ENCODE measurements around the gene ZNF486.
"Not testable (repeated sequence)": the region's sequence is repeated elsewhere in the genome, so short reads cannot be mapped to it uniquely, and the experiment has no call there.

ZNF486 gene

GRCh38 chr19:20167020-20167644 is at the start of gene ZNF486:
Gene ZNF486 (plus strand): TSS chr19:20167214. CDS start chr19:20167331, 117 bp downstream.
- peak; percentile 96 for DNase-seq

DNA sequence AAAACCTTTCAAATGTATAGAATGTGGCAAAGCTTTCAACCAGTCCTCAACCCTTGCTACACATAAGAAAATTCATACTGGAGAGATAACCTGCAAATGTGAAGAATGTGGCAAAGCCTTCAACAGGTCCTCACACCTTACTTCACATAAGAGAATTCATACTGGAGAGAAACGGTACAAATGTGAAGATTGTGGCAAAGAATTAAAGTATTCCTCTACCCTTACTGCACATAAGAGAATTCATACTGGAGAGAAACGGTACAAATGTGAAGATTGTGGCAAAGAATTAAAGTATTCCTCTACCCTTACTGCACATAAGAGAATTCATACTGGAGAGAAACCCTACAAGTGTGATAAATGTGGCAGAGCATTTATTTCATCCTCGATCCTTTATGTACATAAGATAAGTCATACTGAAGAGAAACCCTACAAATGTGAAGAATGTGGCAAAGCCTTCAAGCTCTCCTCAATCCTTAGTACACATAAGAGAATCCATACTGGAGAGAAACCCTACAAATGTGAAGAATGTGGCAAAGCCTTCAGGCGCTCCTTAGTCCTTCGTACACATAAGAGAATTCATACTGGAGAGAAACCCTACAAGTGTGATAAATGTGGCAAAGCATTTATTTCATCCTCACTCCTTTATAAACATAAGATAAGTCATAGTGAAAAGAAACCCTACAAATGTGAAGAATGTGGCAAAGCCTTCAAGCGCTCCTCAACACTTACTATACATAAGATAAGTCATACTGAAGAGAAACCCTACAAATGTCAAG is 48.8 kb upstream of the ZNF486 start:
- not testable (repeated sequence) for DNase-seq

DNA sequence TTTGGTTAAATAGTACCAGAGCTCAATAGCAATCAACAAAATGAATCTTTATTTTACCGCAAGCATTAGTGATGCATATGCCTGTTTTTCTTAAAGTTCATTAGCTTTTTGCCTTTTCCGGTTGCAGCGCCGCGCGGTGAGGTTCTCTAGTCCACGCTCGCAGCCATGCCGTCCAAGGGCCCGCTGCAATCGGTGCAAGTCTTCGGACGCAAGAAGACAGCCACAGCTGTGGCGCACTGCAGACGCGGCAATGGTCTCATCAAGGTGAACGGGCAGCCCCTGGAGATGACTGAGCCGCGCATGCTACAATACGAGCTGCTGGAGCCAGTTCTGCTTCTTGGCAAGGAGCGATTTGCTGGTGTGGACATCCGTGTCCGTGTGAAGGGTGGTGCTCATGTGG is 42.1 kb upstream of the ZNF486 start:
- no peak for DNase-seq

GRCh38 chr19:20132933-20133332 is 34.1 kb upstream of the ZNF486 start:
- DNase-seq: not testable (repeated sequence)

DNA sequence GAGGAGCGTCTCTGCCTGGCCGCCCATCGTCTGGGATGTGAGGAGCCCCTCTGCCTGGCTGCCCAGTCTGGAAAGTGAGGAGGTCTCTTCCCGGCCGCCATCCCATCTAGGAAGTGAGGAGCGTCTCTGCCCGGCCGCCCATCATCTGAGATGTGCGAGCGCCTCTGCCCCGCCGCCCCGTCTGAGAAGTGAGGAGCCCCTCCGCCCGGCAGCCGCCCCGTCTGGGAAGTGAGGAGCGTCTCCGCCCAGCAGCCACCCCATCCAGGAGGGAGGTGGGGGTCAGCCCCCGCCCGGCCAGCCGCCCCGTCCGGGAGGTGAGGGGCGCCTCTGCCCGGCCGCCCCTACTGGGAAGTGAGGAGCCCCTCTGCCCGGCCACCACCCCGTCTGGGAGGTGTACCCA is 29.3 kb upstream of the ZNF486 start:
- not testable (repeated sequence) for DNase-seq

DNA sequence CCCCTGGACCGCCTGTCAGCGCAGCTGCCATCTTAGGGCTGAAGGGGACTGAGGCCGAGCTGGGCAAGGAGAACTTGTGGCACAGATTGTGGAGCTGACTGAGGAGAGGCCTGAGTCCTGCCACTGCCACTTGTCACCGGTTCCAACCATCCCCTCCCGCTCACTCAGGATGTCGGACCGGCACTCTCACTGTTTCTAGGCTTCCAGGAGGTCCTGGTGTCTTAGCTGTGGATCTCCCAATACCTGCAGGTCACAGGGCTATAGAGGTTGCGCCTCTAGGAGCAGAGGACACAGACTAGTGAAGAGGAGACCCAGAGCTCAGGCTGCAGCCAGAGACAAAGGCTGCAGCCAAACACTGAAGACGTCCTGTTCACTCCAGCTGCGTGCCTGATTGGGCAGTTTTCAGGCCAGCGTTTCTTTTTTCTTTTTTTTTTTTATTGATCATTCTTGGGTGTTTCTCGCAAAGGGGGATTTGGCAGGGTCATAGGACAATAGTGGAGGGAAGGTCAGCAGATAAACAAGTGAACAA is 15.3 kb upstream of the ZNF486 start:
- DNase-seq: no peak

DNA sequence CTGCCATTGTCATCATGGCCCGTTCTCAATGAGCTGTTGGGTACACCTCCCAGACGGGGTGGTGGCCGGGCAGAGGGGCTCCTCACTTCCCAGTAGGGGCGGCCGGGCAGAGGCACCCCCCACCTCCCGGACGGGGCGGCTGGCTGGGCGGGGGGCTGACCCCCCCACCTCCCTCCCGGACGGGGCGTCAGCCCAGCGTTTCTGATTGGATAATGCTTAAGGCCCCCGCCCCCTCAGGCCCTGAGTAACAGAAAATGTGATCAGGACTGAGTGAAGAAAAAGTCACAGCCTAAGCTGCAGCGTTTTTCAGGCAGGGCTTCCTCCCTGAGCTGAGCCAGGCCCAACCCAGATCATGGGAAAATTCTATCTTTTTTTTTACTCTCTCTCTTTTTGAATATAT is 14.5 kb upstream of the ZNF486 start:
- not testable (repeated sequence) for DNase-seq

DNA sequence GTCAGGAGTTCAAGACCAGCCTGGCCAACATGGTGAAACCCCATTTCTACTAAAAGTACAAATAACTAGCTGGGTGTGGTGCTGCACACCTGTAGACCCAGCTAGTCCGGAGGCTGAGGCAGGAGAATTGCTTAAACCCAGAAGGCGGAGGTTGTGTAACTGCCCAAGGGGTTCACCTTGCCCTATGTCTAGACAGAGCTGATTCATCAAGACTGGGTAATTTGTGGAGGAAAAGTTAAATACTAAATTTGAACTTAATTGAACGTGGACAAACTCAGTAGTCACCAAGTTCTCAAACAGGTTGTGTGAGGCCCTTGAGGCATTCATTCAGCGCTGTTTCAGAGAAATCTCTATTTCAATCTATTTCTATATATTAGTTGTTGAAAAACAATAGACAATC is 13.7 kb upstream of the ZNF486 start:
- no peak for DNase-seq

GRCh38 chr19:20154636-20155035 is 12.4 kb upstream of the ZNF486 start:
- no peak for DNase-seq

DNA sequence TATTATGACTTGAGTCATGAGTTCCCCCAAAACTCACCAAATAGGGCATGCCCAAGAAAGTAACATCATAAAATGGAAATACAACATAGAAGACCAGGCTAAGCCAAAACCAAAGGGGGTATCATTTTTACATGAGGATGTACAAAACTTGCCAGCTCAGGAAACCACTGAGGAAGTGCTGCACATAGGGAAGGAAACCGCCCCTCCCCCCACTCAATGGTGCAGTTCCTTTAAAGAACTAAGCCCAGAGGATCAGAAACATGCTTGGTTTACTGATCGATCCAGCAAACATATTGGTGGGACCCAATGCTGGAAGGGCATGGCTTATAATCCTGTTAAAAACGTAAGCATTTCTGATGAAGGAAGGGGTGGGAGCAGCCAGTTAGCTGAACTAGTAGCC is 4.2 kb upstream of the ZNF486 start:
- no peak for DNase-seq

GRCh38 chr19:20164456-20164855 is 2.6 kb upstream of the ZNF486 start:
- no peak for DNase-seq

DNA sequence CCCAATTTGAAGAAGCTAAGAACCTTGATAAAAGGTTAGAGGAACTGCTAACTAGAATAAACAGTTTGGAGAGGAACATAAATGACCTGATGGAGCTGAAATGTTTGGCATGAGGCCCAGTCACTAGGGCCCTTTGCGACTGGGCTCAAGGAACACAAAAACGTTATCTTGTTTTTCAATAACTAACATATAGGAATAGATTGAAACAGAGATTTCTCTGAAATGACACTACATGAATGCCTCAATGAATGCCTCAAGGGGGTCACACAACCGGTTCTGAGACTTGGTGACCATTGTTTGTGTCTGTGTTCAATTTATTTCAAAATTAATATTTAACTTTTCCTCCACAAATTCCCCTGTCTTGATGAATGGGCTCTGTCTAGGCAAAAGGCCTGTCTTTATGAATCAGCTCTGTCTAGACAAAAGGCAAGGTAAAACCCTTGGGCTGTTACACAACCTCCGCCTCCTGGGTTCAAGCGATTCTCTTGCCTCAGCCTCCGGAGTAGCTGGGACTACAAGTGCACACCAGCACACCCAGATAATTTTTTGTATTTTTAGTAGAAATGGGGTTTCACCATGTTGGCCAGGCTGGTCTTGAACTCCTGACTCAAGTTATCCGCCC is 932 bp upstream of the ZNF486 start:
- no peak for DNase-seq

- DNase-seq: no peak
These were observed 673 bp downstream of the ZNF486 start for GRCh38 chr19:20167651-20168122.

- DNase-seq: no peak
These were observed 4.3 kb downstream of the ZNF486 start for GRCh38 chr19:20171285-20171684.

DNA sequence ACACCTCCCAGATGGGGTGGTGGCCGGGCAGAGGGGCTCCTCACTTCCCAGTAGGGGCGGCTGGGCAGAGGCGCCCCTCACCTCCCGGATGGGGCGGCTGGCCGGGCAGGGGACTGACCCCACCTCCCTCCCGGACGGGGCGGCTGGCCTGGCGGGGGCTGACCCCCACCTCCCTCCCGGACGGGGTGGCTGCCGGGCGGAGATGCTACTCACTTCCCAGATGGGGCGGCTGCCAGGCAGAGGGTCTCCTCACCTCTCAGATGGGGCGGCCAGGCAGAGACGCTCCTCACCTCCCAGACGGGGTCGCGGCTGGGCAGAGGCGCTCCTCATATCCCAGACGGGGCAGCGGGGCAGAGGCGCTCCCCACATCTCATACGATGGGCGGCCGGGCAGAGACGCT is 8.8 kb downstream of the ZNF486 start:
- not testable (repeated sequence) for DNase-seq

- DNase-seq: not testable (repeated sequence)
These were observed 12.9 kb downstream of the ZNF486 start for GRCh38 chr19:20179956-20180355.

DNA sequence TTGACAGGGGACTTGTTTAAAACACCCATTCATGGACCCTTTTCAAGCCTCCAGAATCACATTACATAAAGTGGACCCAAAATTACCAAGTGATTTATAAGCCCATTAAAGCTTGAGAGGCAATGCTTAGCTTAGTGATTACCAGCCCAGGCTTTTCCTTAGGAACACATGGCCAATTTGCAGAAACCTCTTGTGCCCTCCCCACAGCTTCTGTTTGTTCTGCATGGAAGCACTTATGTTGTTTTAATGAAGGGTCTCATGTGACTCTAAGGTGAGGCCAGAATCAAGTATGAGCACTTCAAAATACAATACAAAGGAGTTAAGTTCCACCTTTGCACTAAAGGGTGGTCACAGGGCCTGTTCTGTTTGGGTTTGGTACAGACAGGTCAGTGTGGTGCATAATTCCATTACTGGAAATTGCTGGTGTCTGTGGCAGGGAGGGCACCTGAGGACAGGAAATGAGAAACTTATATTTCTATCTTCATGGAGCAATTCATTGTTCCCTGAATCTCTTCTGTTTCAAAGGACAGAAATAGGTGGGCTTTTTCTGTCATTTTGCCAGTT is 15.3 kb downstream of the ZNF486 start:
- DNase-seq: no peak

DNA sequence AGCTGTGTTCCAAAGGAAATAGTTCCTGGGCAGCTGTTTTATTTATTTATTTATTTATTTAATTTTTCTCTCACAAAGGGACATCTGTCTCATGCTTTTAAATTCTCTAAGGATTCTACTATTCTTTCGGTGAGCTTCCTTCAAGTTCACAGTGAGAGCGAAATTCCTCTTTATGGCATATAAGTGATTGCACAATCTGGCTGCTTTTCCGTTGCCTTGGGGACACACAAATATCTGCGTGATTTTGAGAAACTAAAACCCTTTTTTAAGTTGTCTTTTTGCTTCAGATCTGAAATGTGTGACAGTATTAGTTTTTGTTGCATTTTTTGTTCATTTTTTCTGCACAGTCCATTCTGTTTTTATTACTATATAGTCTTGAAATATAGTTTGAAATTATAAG is 19.2 kb downstream of the ZNF486 start:
- DNase-seq: no peak

DNA sequence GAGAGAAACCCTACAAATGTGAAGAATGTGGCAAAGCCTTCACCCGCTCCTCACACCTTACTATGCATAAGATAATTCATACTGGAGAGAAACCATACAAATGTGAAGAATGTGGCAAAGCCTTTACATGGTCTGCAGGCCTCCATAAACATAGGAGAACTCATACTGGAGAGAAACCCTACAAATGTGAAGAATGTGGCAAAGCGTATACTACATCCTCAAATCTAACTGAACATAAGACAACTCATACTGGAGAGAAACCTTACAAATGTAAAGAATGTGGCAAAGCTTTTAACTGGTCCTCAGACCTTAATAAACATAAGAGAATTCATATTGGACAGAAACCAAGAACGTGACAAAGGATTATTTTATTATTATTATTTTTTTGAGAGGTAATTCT is 30.7 kb downstream of the ZNF486 start:
- DNase-seq: no peak

DNA sequence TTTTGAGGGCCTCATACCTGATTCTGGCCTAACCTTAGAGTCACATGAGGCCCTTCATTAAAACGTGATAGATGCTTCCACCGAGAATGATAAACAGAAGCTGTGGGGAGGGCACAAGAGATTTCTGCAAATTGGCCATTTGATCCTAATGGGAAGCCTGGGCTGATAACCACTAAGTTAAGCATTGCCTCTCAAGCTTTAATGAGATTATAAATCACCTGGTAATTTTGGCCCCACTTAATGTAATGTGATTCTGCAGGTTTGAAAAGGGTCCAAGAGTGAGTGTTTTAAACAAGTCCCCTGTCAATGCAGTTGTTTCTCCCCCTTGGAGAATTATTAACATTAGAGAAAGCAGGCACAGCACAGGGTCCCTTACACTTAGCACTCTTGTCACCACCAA is 42.0 kb downstream of the ZNF486 start:
- DNase-seq: no peak

DNA sequence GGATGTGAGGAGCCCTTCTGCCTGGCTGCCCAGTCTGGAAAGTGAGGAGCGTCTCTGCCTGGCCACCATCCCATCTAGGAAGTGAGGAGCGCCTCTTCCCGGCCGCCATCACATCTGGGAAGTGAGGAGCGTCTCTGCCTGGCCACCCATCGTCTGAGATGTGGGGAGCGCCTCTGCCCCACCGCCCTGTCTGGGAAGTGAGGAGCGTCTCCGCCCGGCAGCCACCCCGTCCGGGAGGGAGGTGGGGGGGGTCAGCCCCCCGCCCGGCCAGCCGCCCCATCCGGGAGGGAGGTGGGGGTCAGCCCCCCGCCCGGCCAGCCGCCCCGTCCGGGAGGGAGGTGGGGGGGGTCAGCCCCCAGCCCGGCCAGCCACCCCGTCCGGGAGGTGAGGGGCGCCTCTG is 47.4 kb downstream of the ZNF486 start:
- DNase-seq: not testable (repeated sequence)

- not testable (repeated sequence) for DNase-seq
These were observed 54.6 kb downstream of the ZNF486 start for GRCh38 chr19:20221605-20222004.

GRCh38 chr19:20233105-20233504 is 66.1 kb downstream of the ZNF486 start:
- DNase-seq: no peak
